ENCODE measurements around the gene SUCNR1.

Gene SUCNR1

GRCh38 chr3:151918253-151919029, 45.0 kb downstream of the SUCNR1 start:
- H3K4me1 ChIP-seq (ENCODE audit: insufficient read depth, low read length), result peaks cover 11% of the 10 kb centered on the region
- H3K4me3 ChIP-seq (ENCODE audit: low read depth in 1 of 2, low read length in 2 of 2), result no peak overlapping the region
- H2AFZ ChIP-seq (ENCODE audit: low read depth, low read length), result no peak overlapping the region
- no peaks in the 10 kb centered on the region for H3K9me3 ChIP-seq (ENCODE audit: insufficient read depth, low read length, severe bottlenecking)
- H3K27me3 ChIP-seq (ENCODE audit: insufficient read depth, low read length, poor library complexity), result no peaks in the 10 kb centered on the region
- no peak overlapping the region for H3K27ac ChIP-seq (ENCODE audit: low read length)
- H3K9ac ChIP-seq (ENCODE audit: low read depth, low read length), result no peak overlapping the region
- ATAC-seq (ENCODE audit: insufficient read depth, low read depth) (peak; percentile 85), DNase-seq (no peak)
- TF ChIP-seq, protein P1, sequence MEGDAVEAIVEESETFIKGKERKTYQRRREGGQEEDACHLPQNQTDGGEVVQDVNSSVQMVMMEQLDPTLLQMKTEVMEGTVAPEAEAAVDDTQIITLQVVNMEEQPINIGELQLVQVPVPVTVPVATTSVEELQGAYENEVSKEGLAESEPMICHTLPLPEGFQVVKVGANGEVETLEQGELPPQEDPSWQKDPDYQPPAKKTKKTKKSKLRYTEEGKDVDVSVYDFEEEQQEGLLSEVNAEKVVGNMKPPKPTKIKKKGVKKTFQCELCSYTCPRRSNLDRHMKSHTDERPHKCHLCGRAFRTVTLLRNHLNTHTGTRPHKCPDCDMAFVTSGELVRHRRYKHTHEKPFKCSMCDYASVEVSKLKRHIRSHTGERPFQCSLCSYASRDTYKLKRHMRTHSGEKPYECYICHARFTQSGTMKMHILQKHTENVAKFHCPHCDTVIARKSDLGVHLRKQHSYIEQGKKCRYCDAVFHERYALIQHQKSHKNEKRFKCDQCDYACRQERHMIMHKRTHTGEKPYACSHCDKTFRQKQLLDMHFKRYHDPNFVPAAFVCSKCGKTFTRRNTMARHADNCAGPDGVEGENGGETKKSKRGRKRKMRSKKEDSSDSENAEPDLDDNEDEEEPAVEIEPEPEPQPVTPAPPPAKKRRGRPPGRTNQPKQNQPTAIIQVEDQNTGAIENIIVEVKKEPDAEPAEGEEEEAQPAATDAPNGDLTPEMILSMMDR (IDR thresholded peaks at IDR 0.05; ENCODE audit: borderline replicate concordance, extremely low read depth, low read length, poor library complexity, severe bottlenecking), result peak; percentile 87
- TF ChIP-seq EZH2 (IDR thresholded peaks at IDR 0.05; ENCODE audit: borderline replicate concordance, low read depth, low read length, severe bottlenecking), result no peak
- H3K36me3 ChIP-seq (ENCODE audit: insufficient read depth, low read length), result no peaks in the 10 kb centered on the region
- no peak overlapping the region for H3K4me2 ChIP-seq (ENCODE audit: insufficient read depth, low read length)
- H4K20me1 ChIP-seq (ENCODE audit: insufficient read depth, low read length), result no peaks in the 10 kb centered on the region
- H3K79me2 ChIP-seq (ENCODE audit: insufficient read depth, low read length), result no peaks in the 10 kb centered on the region

GRCh38 chr3:151919030-151919328, 45.5 kb downstream of the SUCNR1 start:
- H4K20me1 ChIP-seq (ENCODE audit: insufficient read depth, low read length), result no peaks in the 10 kb centered on the region
- H3K27me3 ChIP-seq (ENCODE audit: insufficient read depth, low read length, poor library complexity), result no peaks in the 10 kb centered on the region
- H3K9ac ChIP-seq (ENCODE audit: low read depth, low read length), result no peak overlapping the region
- no peaks in the 10 kb centered on the region for H3K9me3 ChIP-seq (ENCODE audit: insufficient read depth, low read length, severe bottlenecking)
- TF ChIP-seq, protein P1 (IDR thresholded peaks at IDR 0.05; ENCODE audit: borderline replicate concordance, extremely low read depth, low read length, poor library complexity, severe bottlenecking), result no peak
- TF ChIP-seq EZH2 (IDR thresholded peaks at IDR 0.05; ENCODE audit: borderline replicate concordance, low read depth, low read length, severe bottlenecking), result no peak
- H3K36me3 ChIP-seq (ENCODE audit: insufficient read depth, low read length), result no peaks in the 10 kb centered on the region
- no peak for DNase-seq
- no peak overlapping the region for H3K4me2 ChIP-seq (ENCODE audit: insufficient read depth, low read length)
- no peak for ATAC-seq (ENCODE audit: insufficient read depth, low read depth)
- no peak overlapping the region for H3K4me3 ChIP-seq (ENCODE audit: low read depth in 1 of 2, low read length in 2 of 2)
- H3K27ac ChIP-seq (ENCODE audit: low read length), result no peak overlapping the region
- no peak overlapping the region for H2AFZ ChIP-seq (ENCODE audit: low read depth, low read length)
- H3K79me2 ChIP-seq (ENCODE audit: insufficient read depth, low read length), result no peaks in the 10 kb centered on the region
- peaks cover 11% of the 10 kb centered on the region for H3K4me1 ChIP-seq (ENCODE audit: insufficient read depth, low read length)

GRCh38 chr3:151919446-151919845, 46.0 kb downstream of the SUCNR1 start:
- Histone ChIP-seq H3K4me2 (ENCODE audit: insufficient read depth, low read length) (no peak overlapping the region), H3K27me3 (ENCODE audit: insufficient read depth, low read length, poor library complexity) (no peaks in the 10 kb centered on the region), H3K27ac (ENCODE audit: low read length) (no peak overlapping the region), H4K20me1 (ENCODE audit: insufficient read depth, low read length) (no peaks in the 10 kb centered on the region), H3K36me3 (ENCODE audit: insufficient read depth, low read length) (no peaks in the 10 kb centered on the region), H3K9me3 (ENCODE audit: insufficient read depth, low read length, severe bottlenecking) (no peaks in the 10 kb centered on the region), H3K9ac (ENCODE audit: low read depth, low read length) (no peak overlapping the region), H2AFZ (ENCODE audit: low read depth, low read length) (no peak overlapping the region), H3K4me1 (ENCODE audit: insufficient read depth, low read length) (peaks cover 11% of the 10 kb centered on the region), H3K79me2 (ENCODE audit: insufficient read depth, low read length) (no peaks in the 10 kb centered on the region), H3K4me3 (ENCODE audit: low read depth in 1 of 2, low read length in 2 of 2) (no peak overlapping the region)
- no peak for DNase-seq
- TF ChIP-seq, protein P1 (IDR thresholded peaks at IDR 0.05; ENCODE audit: borderline replicate concordance, extremely low read depth, low read length, poor library complexity, severe bottlenecking), result no peak
- TF ChIP-seq EZH2 (IDR thresholded peaks at IDR 0.05; ENCODE audit: borderline replicate concordance, low read depth, low read length, severe bottlenecking), result no peak
- no peak for ATAC-seq (ENCODE audit: insufficient read depth, low read depth)
